ENCODE results near the gene STAT3. TPM values are rescaled to one million over a fixed set of nuclear protein-coding genes. Genes with fewer than 3 reads are reported as not detected.

The STAT3 gene
- total and polyA plus RNA-seq, 2 of the 13 experiments (the other 11 are each of a cell fraction or from before 2014, with no cell fraction given): 61.8 to 62.4 TPM

DNA sequence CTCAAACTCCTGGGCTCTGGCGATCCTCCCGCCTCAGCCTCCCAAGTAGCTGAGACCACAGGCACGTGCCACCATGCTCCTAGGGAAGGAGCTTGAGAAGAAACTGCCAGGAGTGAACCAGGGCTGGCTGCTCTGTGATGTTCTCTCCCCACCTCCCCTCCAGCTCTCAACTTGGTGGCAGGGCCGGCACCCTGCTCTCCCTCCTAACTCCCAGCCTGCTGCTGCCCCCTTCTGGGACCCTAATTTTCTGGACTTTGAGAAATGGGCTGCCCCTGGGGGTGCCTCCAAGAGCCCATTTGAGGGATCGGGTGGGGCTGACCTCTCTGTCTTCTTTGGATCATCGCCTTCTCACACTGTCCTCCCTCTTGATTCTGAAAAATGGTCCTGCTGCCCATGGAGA is 14.9 kb upstream of the STAT3 start (continued):
- TF ChIP-seq, protein P1, sequence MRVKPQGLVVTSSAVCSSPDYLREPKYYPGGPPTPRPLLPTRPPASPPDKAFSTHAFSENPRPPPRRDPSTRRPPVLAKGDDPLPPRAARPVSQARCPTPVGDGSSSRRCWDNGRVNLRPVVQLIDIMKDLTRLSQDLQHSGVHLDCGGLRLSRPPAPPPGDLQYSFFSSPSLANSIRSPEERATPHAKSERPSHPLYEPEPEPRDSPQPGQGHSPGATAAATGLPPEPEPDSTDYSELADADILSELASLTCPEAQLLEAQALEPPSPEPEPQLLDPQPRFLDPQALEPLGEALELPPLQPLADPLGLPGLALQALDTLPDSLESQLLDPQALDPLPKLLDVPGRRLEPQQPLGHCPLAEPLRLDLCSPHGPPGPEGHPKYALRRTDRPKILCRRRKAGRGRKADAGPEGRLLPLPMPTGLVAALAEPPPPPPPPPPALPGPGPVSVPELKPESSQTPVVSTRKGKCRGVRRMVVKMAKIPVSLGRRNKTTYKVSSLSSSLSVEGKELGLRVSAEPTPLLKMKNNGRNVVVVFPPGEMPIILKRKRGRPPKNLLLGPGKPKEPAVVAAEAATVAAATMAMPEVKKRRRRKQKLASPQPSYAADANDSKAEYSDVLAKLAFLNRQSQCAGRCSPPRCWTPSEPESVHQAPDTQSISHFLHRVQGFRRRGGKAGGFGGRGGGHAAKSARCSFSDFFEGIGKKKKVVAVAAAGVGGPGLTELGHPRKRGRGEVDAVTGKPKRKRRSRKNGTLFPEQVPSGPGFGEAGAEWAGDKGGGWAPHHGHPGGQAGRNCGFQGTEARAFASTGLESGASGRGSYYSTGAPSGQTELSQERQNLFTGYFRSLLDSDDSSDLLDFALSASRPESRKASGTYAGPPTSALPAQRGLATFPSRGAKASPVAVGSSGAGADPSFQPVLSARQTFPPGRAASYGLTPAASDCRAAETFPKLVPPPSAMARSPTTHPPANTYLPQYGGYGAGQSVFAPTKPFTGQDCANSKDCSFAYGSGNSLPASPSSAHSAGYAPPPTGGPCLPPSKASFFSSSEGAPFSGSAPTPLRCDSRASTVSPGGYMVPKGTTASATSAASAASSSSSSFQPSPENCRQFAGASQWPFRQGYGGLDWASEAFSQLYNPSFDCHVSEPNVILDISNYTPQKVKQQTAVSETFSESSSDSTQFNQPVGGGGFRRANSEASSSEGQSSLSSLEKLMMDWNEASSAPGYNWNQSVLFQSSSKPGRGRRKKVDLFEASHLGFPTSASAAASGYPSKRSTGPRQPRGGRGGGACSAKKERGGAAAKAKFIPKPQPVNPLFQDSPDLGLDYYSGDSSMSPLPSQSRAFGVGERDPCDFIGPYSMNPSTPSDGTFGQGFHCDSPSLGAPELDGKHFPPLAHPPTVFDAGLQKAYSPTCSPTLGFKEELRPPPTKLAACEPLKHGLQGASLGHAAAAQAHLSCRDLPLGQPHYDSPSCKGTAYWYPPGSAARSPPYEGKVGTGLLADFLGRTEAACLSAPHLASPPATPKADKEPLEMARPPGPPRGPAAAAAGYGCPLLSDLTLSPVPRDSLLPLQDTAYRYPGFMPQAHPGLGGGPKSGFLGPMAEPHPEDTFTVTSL (CRISPR knock-in tag; IDR thresholded peaks at IDR 0.05; ENCODE audit: borderline replicate concordance): no peak
- TF ChIP-seq RORA (CRISPR knock-in tag; IDR thresholded peaks at IDR 0.05): no peak
- TF ChIP-seq, protein P2, sequence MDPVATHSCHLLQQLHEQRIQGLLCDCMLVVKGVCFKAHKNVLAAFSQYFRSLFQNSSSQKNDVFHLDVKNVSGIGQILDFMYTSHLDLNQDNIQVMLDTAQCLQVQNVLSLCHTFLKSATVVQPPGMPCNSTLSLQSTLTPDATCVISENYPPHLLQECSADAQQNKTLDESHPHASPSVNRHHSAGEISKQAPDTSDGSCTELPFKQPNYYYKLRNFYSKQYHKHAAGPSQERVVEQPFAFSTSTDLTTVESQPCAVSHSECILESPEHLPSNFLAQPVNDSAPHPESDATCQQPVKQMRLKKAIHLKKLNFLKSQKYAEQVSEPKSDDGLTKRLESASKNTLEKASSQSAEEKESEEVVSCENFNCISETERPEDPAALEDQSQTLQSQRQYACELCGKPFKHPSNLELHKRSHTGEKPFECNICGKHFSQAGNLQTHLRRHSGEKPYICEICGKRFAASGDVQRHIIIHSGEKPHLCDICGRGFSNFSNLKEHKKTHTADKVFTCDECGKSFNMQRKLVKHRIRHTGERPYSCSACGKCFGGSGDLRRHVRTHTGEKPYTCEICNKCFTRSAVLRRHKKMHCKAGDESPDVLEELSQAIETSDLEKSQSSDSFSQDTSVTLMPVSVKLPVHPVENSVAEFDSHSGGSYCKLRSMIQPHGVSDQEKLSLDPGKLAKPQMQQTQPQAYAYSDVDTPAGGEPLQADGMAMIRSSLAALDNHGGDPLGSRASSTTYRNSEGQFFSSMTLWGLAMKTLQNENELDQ (CRISPR knock-in tag; IDR thresholded peaks at IDR 0.05; ENCODE audit: borderline replicate concordance): no peak
- no peak for TF ChIP-seq ZNF879 (CRISPR knock-in tag; IDR thresholded peaks at IDR 0.05)
- TF ChIP-seq, protein P3, sequence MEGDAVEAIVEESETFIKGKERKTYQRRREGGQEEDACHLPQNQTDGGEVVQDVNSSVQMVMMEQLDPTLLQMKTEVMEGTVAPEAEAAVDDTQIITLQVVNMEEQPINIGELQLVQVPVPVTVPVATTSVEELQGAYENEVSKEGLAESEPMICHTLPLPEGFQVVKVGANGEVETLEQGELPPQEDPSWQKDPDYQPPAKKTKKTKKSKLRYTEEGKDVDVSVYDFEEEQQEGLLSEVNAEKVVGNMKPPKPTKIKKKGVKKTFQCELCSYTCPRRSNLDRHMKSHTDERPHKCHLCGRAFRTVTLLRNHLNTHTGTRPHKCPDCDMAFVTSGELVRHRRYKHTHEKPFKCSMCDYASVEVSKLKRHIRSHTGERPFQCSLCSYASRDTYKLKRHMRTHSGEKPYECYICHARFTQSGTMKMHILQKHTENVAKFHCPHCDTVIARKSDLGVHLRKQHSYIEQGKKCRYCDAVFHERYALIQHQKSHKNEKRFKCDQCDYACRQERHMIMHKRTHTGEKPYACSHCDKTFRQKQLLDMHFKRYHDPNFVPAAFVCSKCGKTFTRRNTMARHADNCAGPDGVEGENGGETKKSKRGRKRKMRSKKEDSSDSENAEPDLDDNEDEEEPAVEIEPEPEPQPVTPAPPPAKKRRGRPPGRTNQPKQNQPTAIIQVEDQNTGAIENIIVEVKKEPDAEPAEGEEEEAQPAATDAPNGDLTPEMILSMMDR (CRISPR knock-in tag; IDR thresholded peaks at IDR 0.05): peak; percentile 68
- no peak for TF ChIP-seq SP2 (CRISPR knock-in tag; IDR thresholded peaks at IDR 0.05)
- TF ChIP-seq, protein P4, sequence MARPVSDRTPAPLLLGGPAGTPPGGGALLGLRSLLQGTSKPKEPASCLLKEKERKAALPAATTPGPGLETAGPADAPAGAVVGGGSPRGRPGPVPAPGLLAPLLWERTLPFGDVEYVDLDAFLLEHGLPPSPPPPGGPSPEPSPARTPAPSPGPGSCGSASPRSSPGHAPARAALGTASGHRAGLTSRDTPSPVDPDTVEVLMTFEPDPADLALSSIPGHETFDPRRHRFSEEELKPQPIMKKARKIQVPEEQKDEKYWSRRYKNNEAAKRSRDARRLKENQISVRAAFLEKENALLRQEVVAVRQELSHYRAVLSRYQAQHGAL (CRISPR knock-in tag; IDR thresholded peaks at IDR 0.05; ENCODE audit: not compliant biosample characterization): no peak
- TF ChIP-seq, protein P5, sequence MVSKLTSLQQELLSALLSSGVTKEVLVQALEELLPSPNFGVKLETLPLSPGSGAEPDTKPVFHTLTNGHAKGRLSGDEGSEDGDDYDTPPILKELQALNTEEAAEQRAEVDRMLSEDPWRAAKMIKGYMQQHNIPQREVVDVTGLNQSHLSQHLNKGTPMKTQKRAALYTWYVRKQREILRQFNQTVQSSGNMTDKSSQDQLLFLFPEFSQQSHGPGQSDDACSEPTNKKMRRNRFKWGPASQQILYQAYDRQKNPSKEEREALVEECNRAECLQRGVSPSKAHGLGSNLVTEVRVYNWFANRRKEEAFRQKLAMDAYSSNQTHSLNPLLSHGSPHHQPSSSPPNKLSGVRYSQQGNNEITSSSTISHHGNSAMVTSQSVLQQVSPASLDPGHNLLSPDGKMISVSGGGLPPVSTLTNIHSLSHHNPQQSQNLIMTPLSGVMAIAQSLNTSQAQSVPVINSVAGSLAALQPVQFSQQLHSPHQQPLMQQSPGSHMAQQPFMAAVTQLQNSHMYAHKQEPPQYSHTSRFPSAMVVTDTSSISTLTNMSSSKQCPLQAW (CRISPR knock-in tag; IDR thresholded peaks at IDR 0.05): 0 out of 2 replicates have a peak, but pooled peaks have one; percentile 26
- no peak for TF ChIP-seq PLRG1 (conservative IDR thresholded peaks at IDR 0.05)
- TF ChIP-seq ZNF274 (CRISPR knock-in tag; IDR thresholded peaks at IDR 0.05): no peak
- TF ChIP-seq, protein P6, sequence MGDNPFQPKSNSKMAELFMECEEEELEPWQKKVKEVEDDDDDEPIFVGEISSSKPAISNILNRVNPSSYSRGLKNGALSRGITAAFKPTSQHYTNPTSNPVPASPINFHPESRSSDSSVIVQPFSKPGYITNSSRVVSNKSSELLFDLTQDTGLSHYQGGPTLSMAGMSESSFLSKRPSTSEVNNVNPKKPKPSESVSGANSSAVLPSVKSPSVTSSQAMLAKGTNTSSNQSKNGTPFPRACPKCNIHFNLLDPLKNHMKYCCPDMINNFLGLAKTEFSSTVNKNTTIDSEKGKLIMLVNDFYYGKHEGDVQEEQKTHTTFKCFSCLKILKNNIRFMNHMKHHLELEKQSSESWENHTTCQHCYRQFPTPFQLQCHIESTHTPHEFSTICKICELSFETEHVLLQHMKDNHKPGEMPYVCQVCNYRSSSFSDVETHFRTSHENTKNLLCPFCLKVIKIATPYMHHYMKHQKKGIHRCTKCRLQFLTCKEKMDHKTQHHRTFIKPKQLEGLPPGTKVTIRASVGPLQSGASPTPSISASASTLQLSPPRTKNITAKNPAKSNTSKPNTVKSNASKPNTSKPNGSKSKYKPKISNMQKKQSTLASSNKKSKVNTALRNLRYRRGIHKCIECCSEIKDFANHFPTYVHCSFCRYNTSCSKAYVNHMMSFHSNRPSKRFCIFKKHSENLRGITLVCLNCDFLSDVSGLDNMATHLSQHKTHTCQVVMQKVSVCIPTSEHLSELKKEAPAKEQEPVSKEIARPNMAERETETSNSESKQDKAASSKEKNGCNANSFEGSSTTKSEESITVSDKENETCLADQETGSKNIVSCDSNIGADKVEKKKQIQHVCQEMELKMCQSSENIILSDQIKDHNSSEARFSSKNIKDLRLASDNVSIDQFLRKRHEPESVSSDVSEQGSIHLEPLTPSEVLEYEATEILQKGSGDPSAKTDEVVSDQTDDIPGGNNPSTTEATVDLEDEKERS (CRISPR knock-in tag; IDR thresholded peaks at IDR 0.05): no peak
- TF ChIP-seq SMC3 (IDR thresholded peaks at IDR 0.05; ENCODE audit: low read length): peak; percentile 28; the same call in 1 of the 2 replicates
- TF ChIP-seq IRF2 (CRISPR knock-in tag; IDR thresholded peaks at IDR 0.05): no peak
- no peak for TF ChIP-seq ONECUT2 (CRISPR knock-in tag; IDR thresholded peaks at IDR 0.05)
